GM12873 (cell line): ENCODE results near the gene TMEM161B.

Experiments
- CTCF ChIP-seq: IDR thresholded peaks from 2 replicates; pipeline ENCODE4 v1.5.1; 2012; ENCODE audit warnings: low read depth, mild to moderate bottlenecking, moderate library complexity, low read length, control low read depth; ENCODE audit not compliant: insufficient read depth; ENCODE audit errors: missing control alignments

Gene TMEM161B

GRCh38 chr5:88283690-88284089, 15.0 kb upstream of the TMEM161B start:
- no peak for TF ChIP-seq CTCF

- TF ChIP-seq CTCF, result no peak
Observed at GRCh38 chr5:88281322-88281721, 12.7 kb upstream of the TMEM161B start.

GRCh38 chr5:88279584-88279983, 10.9 kb upstream of the TMEM161B start:
- no peak for TF ChIP-seq CTCF

- TF ChIP-seq CTCF, result no peak
Observed at GRCh38 chr5:88276378-88276777, 7.7 kb upstream of the TMEM161B start.

- TF ChIP-seq CTCF, result no peak
Observed at GRCh38 chr5:88275581-88275980, 6.9 kb upstream of the TMEM161B start.

- TF ChIP-seq CTCF, result no peak
Observed at GRCh38 chr5:88269222-88269771, 652 bp upstream of the TMEM161B start.

GRCh38 chr5:88263349-88263748, 5.3 kb downstream of the TMEM161B start:
- no peak for TF ChIP-seq CTCF
